NB4 (cell line): ENCODE data around the gene DNAJC8.

Source experiments
- CTCF ChIP-seq: IDR thresholded peaks from one replicate; pipeline ENCODE4 v1.5.1; 2012; ENCODE audit warnings: low read depth, low read length
- MAX ChIP-seq: IDR thresholded peaks from 2 replicates; pipeline ENCODE4 v1.6.1; 2011; ENCODE audit warnings: low read depth, low read length
- MYC ChIP-seq: IDR thresholded peaks from 2 replicates; pipeline ENCODE4 v1.6.1; 2011; ENCODE audit warnings: low read depth, low read length
- POLR2A ChIP-seq: IDR thresholded peaks from 2 replicates; pipeline ENCODE4 v1.6.1; 2011; ENCODE audit warnings: mild to moderate bottlenecking; ENCODE audit not compliant: insufficient read length; ENCODE audit errors: extremely low read depth

- TF ChIP-seq POLR2A = no peak
- peak; percentile 93 for TF ChIP-seq CTCF
- TF ChIP-seq MYC = no peak
- no peak for TF ChIP-seq MAX
Measured at GRCh38 chr1:28248273-28249012, 15.6 kb upstream of the DNAJC8 start.
